Measurements from ENCODE around the gene AMBP. TPM values are rescaled to one million over a fixed set of nuclear protein-coding genes. Genes with fewer than 3 reads are reported as not detected.

Gene AMBP
- total RNA-seq, 1 donor from 2014 or later = not detected

GRCh38 chr9:114061292-114061691, 16.8 kb downstream of the AMBP start:
- DNase-seq (ENCODE audit: low read depth) = no peak
- no peak for TF ChIP-seq CTCF (conservative IDR thresholded peaks at IDR 0.05; ENCODE audit: low read depth, low read length)
- no peak overlapping the region for H3K4me3 ChIP-seq (ENCODE audit: low read depth, low read length)

GRCh38 chr9:114060711-114061110, 17.4 kb downstream of the AMBP start:
- TF ChIP-seq CTCF (conservative IDR thresholded peaks at IDR 0.05; ENCODE audit: low read depth, low read length) = no peak
- no peak for DNase-seq (ENCODE audit: low read depth)
- no peak overlapping the region for H3K4me3 ChIP-seq (ENCODE audit: low read depth, low read length)

GRCh38 chr9:114060070-114060469, 18.0 kb downstream of the AMBP start:
- DNase-seq (ENCODE audit: low read depth) = no peak
- no peak for TF ChIP-seq CTCF (conservative IDR thresholded peaks at IDR 0.05; ENCODE audit: low read depth, low read length)
- no peak overlapping the region for H3K4me3 ChIP-seq (ENCODE audit: low read depth, low read length)

GRCh38 chr9:114059047-114059803, 18.9 kb downstream of the AMBP start:
- no peak overlapping the region for H3K4me3 ChIP-seq (ENCODE audit: low read depth, low read length)
- TF ChIP-seq CTCF (conservative IDR thresholded peaks at IDR 0.05; ENCODE audit: low read depth, low read length) = no peak
- DNase-seq (ENCODE audit: low read depth) = no peak

GRCh38 chr9:114058688-114059046, 19.4 kb downstream of the AMBP start:
- TF ChIP-seq CTCF (conservative IDR thresholded peaks at IDR 0.05; ENCODE audit: low read depth, low read length) = no peak
- no peak overlapping the region for H3K4me3 ChIP-seq (ENCODE audit: low read depth, low read length)
- no peak for DNase-seq (ENCODE audit: low read depth)

- no peak for DNase-seq (ENCODE audit: low read depth)
- H3K4me3 ChIP-seq (ENCODE audit: low read depth, low read length) = no peak overlapping the region
- no peak for TF ChIP-seq CTCF (conservative IDR thresholded peaks at IDR 0.05; ENCODE audit: low read depth, low read length)
These were observed 20.8 kb downstream of the AMBP start for GRCh38 chr9:114057161-114057885.
